Hematopoietic multipotent progenitor cell treated with erythropoietin and hydrocortisone succinate and interleukin-3 and kit ligand, for 15 days (in vitro differentiated cells): Measurements from ENCODE around the gene ERCC6L2.

Experiments
- DNase-seq: peaks from one replicate; pipeline ENCODE4 v3.0.0-alpha.2; 2015; ENCODE audit warnings: low spot score

The ERCC6L2 gene

DNA sequence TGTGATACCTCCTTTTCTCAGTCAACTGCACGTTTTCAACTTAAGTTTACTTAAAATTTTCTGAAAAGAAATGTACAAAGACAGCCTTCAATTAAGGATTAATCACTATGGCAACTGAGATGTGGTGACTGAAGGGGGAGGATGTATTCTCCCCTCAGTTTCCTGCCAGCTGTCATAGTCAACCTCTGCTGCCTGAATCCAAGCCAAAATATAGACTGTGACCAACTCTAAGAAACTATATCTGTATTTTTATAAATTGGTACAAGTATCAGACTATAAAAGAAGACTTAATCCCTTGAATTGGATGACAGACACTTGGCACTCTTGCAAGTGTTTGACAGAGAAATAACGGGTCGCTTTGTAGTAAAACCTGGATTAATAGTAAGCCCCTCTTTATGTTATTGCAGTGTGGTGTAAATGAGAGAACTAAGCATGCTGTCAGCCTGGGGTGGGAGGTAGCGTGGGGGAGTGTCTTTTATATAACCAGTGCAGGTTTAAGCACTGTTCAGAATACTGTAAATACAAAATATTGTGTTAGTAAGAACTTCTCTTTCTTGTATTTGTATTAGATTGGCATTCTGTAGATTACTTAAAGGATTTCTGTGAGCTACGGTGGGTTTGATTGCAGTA lies 106.4 kb downstream of the ERCC6L2 start:
- DNase-seq: no peak

DNA sequence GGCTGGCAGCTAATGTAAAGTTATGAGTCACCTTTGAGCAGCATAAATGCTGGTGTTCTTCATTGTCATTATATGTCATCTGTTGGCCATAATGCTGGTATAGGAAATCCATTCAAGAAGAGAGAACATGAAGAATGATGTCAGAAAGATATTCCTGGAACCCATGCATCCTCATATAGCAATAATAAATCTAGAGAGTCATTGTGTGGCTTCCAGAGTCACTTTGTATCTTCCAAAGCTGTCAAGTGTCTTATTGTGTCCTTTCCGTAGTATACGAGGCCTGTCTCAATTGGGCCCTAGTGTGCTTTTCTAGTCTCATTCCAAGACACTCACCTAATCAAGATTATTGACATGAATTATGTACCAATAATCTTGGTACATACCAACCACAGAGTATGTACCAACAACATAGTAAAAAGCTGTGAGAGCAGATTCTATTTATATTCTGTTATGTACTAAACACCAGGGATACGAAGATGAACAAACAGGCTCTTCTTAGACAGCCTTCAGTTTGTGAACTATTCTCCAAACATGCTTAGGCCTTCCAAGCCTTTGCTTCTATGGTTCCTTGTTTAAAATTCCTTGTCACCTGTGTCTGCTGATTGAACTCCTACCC lies 110.1 kb downstream of the ERCC6L2 start:
- DNase-seq: no peak

DNA sequence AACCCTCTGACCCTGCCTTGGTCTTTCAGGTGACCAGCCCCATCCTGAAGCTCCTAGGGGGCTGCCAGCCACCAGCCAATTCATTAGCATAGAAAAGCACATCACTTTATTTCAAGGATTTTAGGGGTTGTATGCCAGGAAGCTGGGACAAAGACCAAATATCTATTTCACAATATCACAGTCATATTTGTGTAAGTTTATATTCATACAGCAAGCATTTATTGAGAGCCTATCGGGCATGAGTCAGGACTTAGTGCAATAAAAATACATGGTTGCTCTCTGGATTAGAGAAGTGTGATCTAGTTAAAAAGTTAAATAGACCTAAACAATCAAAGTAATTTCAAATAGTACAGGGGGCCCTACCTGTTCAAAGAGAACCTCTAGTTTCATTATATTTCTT lies 113.8 kb downstream of the ERCC6L2 start:
- DNase-seq: no peak

DNA sequence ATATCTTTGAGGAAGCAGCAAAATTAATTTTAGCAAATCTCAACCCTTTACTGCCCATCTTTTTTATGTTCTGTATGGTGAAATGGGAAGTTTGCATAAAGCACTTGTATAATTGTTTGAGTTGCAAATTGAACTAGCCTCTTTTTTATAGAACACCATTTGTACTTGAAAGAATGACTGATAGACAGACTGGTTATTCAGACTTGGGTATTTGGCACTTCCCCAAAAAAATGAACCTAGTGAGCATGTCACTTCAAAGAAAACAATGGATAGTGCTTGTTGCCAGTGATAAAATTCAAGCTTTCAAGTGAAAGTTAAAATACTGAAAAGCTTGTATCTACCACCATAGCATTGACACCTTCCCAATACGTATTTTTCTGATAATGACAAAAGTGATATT lies 115.8 kb downstream of the ERCC6L2 start:
- no peak for DNase-seq

DNA sequence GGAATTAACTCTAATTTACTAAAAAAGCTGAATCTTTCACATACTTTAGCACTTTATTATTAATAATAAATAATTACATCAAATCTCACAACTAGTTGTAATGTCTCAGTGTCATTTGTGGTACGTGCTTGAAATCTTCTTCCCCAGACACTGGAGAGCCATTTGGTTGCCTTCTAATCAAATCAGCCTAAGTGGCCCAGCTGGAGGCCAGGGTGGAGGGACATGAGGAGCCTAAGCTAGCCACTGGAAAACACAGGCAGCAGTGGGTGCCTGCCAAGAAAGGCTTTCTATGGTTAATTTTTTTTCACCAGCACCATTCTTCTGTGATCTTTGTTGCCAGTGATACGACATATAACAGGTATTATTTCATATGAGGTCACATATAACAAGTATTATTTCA lies 117.0 kb downstream of the ERCC6L2 start:
- DNase-seq: no peak

DNA sequence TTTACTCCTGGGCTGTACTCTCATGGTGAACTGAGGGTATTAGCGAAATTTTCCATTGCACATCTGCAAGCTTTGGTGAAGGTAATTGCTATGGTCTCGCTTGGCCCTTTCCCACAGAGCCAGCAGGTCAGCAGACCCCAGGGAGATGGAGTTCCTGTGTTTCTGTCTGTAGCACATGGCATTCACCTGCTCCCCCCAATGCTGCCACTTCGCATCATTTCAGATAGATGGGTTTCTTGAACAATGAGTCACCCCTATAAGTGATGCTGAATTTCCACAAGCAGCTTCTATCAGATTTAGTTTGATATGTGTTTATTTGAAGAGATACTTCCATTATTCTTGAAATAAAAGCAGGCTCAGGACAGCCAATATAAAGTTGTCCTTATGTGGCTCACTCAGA lies 117.8 kb downstream of the ERCC6L2 start:
- no peak for DNase-seq

DNA sequence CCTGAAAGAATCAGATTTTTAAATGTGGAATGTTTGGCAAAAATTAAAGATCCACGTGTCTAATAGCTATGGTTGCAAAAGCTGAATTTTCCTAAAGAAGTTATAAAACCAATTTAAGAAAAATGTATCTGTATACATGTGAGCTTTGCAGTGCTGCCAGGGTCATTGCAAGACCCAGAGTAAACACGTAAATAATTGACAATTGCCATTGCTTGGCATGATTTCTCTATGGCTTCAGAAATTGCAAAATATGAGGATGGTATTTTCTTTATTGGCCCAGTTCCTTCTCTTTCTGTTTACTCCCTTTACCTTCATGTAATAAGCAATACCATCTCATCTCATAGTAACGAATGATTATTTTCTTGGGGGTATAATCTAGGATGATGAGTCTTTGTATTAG lies 123.9 kb downstream of the ERCC6L2 start:
- DNase-seq: no peak

DNA sequence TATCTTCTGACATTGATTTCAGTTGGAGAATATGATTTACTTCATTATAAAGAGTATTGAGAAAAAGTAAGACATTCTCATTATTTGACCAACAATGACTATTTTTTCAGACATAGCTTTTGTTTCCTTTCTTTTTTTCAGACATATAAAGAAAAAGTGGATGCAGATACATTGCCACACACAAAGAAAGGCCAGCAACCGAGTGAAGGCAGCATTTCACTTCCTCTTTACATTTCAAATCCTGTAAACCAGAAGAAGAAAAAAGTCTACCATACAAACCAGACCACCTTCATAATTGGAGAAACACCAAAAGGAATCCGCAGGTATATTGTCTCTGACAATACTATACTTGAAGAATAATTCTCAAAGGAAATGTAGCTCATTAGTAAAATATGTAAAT lies 128.9 kb downstream of the ERCC6L2 start:
- no peak for DNase-seq

DNA sequence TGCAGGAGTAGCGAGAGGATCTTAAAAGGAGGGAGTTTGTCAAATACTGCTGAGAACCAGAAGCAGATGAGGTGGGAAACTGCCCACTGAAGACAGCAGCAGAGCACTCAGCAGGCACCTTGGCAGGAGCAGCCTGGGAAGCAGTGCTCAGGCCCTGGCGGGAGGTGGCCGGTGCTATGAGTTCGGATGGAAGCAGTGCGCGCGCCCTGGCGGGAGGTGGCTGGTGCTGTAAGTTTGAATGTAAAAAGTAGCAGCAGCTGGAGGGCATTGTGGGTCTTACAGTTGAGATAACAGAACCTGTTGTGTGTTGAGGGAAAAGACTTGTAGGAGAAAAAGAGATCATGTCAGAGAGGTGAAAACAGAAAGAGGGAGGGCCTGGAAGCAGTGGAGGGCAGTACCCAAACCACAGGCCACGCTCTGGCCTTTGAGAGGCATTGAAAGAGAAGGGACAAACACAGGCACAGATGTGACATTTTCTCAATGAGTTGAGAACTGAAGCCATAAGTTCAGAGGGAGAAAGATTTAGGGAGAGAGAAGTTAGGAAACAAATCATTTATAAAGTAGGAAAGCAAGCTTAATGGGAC lies 130.9 kb downstream of the ERCC6L2 start:
- no peak for DNase-seq

DNA sequence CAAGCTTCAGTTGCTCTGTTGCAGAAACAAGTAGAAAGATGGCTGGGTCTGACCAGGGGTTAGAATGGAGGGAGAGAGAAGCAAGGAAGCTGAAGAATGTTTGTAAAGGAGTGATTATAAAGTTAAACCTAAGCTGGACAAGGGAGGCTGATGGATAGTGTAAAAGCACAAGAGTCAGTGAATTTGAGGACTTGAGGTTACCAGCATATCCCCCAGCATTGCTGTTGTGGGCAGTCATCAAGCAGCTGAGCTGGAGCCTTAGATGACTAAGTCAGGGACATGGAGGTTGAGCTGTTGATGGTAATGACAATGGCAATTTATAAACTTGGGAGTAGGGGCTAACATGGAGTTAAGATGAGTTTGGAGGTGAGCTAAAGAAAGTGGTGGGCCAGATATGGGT lies 131.5 kb downstream of the ERCC6L2 start:
- DNase-seq: no peak

DNA sequence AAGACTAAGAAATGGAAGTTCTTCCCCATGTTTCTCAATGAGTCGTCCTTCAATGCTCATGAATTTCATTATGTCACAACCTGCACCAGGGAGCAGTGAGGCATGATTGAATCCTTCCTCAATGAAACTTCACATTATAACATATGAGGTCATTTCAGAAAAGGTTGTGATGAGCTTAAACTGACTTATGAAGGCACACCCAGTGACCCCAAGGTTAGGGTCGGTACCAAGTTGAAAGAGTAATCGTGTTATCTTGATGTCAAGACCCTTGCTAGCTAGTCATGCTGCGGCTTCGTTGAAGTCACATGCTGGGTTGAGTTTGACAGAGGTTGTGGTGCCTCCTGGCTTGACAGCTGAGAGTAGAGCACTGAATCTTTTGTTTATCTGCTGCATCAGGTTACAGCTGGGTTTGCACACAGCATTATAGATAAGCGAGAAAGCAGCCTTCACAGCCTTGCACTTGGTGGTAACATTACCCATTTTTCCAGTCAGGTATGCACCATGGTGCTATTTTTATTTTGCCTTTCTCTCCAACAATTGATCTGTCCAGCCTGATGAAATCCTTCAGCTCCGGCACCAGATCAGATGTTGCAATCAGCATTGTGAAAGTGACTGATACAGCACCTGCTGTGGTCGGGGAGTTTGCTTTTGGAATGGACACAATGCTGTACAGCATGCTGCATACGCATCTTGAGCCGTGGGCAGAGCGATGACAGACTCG lies 133.2 kb downstream of the ERCC6L2 start:
- no peak for DNase-seq

DNA sequence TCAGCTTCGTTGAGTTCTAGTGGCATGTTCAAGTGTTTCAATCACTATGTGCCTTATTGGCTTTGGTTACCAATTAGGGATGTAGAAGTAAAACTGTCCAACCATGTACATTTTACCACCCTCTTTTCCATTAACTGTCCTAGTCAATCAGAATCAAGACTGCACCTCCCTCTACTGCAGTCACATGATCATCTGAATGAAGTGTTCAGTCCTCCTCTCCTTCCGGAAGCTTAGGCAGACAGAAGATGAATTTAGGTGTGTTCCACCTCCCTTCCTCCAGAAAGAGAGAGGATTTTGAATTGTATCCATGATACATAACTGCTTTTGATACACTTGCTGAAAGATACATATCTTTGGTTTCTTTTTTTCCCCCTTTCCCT lies 133.7 kb downstream of the ERCC6L2 start:
- no peak for DNase-seq

DNA sequence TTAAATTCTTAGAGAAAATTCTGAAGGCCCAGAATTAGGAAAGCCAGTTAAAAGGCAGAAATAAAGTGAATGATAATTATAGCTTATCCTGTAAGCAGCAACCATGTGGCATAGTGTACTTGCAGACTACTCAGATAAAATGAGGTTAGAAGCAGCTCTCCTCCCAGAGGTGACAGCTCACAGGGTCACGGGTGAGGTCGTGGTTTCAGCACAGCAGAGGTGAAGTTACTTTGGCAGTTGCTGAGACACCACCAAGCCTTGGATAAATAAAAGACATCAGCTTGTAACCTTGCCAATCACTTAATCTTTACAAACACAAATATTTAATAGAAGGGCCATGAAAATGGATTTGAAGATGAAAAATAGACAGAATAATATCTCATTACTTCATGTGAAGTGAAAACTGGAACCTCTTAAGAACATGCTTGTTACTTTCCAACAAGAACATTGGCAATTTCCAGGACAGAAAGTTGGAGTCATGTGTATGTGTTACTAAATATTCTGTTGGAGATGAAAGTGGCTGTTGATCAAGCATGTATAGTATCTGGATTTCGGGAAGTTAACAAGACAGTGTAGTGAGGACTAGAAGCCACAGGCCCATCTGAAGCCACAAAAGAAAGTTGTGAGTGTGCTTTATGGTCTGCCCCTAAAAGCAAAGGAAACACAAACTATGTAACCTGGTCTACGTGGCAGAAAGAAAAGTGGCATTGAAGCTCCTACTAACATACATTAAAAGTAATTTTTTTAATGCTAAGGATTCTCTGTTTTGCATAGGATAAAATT lies 134.4 kb downstream of the ERCC6L2 start:
- no peak for DNase-seq

DNA sequence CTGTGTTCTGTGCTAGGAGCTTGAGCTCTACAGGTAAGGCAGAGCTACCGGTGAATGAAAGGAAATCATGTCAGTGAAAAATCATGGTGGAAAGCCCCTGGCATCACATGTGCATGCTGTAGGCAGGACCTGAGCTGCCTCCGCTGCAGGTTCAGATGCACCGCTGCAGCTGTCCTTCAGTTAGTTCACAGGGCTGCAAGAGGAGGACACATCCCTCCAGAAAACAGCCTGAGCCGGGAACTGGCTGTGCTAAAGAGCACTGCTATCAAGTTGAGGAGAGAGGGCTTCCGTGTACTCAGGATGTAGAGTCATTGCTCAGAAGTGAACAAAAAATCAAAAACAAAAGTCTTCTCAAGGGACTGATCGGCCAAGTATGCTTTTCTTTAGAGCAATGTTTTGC lies 138.6 kb downstream of the ERCC6L2 start:
- no peak for DNase-seq

DNA sequence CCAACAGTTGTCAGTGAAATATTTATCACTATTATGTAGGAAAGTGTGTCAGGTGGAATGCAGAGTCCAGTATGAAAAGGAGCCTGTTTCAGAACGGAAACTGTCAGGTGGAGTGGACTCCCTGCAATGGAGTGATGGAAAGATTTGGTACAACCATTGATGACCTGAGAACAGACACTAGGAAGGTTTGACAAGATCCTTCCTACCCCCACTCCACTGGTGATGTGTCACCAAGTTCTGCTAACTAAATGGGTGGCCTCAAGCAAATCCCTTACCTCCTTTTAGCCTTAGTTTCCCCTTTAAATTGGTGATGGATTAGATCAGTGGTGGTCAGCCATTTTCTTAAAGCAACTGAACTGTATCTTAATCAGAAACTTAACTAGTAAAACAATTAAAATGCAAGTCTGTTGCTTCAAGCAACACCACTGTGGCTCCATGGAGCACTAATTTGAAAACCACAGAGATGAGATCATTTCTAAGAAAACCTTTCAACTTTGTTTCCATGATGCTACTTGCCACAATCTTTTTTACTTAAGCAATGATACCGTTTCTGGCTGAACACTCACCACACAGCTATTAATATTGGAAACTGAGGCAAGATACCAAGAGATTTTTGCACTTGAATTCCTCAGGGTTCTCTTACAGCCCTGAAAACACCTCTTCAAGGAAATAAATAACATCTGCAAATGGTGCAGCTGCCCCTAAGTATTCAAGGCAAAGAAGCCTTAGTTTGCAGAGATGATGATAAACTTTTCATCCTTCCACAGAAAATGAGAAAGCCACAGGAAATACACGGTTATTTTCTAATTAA lies 140.6 kb downstream of the ERCC6L2 start:
- no peak for DNase-seq
